ENCODE results near the gene TBXAS1.
A peak's percentile ranks its signal among the peaks of the same experiment; 100 is the strongest.

Gene TBXAS1

DNA sequence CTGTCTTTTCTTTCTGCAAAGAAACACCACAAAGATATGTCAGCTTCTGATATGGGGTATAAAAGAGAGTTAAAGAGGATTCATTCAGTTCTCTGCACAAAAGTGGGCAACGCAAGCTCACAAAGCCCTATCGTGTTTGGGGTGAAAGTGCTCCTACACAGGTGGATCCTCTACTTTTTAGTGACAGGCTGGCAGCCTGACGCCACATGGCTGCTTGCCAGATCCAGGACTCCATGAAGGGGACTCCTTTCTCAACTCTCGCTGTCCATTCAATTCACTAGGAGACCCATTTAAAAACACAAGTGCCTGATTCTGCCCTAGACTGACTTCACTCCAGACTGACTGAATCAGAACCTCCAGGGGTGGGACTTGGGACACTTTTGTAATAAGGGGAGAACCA, 225.7 kb downstream of the TBXAS1 start:
- no peak for DNase-seq

DNA sequence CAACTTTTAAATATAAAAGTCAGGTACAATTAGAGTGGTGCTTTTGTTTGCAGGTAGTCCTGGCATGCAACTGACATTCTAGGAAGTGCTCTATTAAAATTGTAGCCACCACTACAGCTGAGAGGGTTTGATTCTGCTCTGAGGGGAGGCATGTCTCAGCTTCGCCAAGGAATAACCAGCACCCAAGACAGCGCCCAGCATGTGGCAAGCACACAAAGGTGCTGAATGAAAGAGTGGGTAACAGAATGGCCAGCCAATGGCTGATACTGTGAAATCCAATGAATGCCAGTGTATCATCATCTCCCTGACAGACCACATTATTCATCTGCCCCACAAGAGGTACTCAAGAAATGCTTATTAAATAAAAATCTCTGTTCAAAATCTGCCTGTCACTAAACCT, 226.8 kb downstream of the TBXAS1 start:
- DNase-seq, result no peak

DNA sequence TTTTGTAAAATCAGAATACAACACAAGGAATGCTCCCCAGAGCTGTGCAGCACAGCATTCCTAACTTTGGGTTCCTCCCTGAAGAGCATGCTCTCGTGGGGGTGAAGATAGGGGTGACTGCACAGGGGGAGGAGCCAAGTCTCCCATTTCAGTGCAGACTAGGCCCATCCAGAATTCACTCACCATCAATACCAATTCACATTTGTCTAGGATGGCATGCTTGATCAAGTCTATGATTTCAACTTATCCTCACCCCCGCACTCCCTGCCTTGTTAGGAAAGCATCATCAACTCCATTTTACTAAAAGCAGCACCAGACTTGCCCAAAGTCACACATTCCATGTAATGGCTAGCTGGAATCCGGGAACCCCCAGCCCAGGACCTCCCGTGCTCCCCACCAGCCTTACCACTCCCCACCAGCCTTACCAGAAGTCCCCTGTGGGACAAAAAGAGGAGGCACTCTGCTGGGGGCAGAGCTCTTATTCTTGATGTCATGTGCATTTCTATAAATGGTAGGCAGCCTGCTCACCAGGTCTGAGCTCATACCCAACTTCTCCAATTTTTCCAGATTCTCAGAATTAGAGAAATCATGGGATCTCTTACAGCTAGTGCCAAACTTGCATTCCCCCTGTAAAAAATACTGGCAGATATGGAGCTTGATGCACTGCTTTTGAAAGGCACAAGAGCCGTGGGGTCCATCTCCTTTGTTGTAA, 227.5 kb downstream of the TBXAS1 start:
- no peak for DNase-seq

DNA sequence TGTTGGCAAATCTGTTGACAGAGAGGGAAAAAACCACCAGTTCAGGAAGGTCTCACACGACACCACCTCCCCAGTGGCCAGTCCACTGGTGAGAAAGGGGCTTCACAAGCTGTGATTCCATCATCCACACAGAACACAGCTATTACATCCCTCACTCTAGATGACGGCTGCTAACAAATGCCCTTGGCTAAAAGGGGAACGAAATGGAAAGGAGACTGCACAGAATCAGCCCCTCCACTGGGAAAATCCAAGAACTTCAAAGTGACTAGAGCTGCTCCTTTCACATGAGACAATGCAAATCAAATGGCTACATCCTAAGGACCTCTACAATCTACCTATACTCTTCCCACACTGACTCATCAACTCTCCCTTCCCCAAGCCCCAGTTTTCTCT, 228.1 kb downstream of the TBXAS1 start:
- DNase-seq, result no peak

DNA sequence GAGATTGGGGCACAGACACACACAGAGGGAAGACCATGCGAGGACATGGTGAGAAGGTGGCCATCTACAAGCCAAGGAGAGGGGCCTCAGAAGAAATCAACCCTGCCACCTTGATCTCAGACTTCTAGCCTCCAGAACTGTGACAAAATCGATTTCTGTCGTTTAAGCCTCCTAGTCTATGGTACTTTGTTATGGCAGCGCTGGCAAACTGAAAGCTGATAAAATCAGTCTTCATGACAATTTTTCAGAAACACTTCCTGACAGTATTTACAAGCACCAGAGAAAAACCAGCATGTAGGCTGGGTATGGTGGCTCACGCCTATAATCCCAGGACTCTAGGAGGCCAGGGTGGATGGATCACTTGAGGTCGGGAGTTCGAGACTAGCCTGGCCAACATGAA, 229.5 kb downstream of the TBXAS1 start:
- DNase-seq, result no peak

DNA sequence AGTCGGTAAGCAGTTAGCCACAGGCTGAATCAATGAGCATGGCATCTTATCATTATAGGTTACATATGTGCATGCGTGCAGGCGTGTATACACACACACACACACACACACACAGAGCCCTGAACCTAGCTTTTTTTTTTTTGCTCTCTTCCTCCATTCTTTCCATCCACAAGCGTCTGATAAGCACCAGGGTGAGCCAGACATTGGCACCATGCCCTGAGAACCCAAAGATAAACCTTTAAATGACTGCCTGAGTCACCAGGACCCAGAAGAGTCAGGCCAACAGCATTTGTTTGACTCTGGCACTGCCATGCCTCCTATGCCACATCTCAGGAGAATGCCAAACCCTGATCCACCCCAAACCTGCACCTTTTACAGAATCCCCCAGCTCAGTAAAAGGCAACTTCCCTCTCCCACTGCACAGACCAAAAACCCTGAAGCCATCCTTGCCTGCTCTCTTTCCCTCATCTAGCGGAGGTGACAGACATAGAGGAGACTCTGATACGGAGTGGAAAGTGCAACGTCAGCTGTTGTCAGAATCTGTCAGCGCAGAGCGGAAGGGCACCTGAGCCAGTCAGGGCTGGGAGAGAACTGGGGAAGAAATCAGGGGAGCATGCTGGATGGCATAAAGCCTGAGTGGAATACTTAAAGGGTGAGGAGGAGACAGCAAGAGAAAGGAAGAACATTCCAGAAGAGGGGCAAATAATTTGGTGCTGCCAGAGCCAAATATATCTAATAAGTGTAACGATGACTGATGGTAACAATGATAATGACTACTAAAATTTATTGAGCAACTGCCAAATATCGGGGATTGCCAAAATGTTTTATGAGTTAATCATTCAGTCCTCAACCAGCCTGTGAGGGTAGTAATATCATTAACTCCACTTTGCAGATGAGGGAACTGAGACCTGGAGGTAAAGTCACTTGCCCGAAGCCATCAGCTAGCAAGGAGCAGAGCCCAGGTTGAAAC, 230.5 kb downstream of the TBXAS1 start:
- DNase-seq, result no peak

DNA sequence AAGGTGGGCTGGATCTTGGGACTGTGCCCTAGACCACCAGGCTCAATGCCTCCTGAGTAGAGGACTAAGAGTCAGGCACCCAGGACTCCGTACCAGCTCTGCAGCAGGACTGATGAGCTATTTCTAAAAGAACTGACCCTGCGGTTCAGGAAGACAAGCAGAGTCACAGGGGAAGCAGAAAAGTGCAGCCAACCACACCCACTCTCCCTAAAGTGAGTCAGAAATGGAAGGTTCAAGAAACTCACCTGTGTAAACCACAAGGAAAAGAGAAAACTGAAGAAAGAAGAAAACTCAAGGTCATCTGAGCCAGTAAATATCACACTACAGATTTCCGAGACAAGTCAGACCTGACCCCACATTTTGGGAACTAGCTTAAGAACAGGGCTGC, 231.2 kb downstream of the TBXAS1 start:
- DNase-seq, result no peak

DNA sequence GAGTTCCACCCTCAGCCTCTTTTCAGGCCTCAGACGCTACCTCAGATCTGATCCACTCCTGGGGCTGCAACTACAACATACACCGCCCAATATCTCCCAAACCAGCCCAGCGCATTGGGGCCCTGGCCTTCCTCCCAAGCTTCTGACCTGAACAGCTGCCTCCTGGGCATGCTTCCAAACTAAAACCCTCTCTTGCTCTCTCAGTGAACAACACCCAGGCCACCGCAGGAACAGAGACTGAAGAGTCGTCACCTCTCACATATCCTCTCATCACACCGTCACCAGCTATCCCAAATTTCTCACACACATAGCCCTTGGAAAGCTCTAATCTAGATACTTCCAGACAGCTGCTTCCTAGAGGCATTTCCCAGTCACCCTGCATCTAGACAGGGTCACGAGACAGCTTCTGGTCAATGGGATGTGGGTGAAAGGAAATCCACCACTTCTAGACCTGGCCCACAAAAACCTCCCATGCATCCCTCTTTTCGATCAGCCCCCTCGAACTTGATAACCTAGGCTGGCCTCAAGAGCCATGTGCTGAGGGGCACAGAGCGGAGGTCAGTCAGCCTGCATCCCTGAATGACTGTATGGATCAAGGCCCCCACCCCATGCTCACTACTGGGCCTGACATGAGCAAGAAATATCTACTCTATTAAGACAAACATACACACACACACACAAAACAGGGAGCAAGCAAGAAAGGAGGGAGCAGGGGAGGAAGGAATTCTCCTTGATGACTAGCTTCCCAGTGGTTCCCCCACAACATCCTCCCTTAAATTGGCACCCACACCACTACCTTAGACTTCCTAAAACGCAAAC, 231.9 kb downstream of the TBXAS1 start:
- no peak for DNase-seq

DNA sequence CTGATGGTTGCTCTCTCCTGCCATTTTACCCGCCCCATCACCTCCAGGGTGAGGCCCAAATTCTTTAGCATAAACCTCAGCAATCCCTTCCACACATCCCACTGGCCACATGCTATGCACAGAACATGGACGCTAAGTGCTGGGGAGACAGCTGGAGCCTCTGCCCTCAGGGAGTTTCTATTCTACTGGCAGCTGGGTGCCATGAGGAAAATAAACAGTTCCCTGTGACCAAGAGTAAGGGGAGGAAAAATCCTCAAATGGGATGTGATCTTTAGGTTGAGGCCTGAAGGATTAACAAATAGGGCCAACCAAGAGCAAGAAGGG, 232.5 kb downstream of the TBXAS1 start:
- DNase-seq, result no peak

DNA sequence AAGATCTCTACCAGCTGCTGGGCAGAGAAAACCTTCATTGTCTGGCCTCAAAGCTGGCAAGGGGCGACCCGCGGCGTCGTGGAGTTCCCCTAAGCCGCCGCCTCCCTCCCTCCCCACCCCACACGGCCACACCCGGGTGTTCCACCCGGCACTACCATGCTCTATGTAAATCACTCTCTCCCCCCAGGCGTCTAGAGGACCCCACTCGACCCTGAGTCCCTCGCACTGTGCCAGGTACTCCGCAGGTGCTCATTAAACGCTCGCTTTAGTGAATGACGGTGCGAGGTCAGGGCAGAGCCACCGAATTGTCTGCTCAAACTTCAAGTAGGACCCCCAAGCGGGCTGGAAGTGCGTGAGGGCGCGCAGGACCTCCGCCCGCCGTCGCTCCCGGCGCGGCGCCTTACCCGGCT, 233.1 kb downstream of the TBXAS1 start:
- DNase-seq, result no peak

DNA sequence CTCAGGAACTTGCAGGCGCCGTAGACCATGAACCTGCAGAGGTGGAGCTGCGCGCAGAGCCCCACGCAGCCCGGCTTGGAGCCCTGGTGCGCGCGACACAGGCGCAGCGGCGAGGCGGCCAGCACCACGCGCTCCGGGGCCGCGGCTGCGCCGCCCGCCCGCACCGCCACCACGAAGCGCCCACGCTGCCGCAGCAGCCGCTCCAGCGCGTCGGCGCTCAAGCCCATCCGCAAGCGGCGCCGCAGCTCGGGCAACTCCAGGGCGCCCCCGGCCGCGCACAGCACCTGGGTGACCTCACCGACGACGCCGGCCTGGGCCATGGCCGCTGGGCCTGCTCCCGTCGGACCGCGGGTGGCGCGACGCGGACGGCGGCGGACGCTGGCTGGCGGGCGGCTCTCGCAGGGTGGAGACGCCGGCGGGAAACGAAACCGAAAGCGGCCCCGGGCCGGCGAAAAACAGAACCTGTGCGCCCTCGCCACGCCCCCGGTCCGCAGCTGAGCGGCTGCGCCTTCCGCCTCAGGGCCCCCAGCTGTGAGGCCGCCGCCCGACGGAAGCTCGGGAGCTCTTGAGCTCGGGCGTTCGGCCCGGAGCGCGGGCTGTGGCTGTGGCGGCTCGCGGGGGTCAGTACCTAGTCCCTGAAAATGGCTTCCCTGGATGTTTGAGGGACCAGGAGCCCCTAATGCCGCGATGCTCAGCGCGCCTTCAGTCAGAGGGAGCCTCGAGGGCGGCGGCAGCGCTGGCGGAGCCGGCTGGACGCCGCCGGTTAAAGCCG, 233.7 kb downstream of the TBXAS1 start, which contains the start of gene PARP12:
Gene PARP12 (minus strand): TSS at position 424 of the 772 bp plus-strand sequence. CDS start 104 bp downstream, at position 320.
- DNase-seq, result peak; percentile 79

DNA sequence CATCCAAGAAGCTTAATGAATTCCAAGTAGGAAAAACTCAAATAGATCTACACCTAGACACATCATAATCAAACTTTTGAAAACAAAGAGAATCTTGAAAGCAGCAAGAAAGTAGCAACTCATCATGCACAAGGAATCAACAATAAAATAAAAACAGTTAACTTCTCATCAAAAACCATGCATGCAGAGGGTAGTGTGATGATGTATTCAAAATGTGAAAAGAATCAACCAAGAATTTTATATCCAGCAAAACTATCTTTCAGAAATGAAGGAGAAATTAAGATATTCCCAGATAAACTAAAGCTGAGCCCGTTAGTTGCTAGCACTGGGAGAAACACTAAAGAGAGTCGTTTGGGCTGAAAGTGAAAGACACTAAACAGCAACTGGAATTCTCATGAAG, 238.0 kb downstream of the TBXAS1 start:
- DNase-seq, result no peak

DNA sequence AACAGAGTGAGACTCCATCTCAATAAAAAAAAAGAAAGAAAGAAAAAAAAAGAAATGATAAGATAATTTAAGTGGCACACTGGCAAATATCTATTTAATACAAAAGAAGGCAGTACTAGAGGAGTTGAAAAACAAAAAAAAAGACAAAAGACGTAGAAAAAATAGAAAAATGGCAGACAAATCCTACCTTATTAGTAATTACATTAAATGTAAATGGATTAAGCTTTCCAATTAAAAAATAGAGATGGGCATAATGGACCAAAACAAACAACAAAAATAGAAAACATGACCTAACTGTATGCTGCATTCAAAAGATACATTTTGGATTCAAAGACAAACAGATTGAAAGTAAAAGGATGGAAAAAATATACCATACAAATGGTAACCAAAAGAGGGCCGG, 239.0 kb downstream of the TBXAS1 start:
- no peak for DNase-seq

DNA sequence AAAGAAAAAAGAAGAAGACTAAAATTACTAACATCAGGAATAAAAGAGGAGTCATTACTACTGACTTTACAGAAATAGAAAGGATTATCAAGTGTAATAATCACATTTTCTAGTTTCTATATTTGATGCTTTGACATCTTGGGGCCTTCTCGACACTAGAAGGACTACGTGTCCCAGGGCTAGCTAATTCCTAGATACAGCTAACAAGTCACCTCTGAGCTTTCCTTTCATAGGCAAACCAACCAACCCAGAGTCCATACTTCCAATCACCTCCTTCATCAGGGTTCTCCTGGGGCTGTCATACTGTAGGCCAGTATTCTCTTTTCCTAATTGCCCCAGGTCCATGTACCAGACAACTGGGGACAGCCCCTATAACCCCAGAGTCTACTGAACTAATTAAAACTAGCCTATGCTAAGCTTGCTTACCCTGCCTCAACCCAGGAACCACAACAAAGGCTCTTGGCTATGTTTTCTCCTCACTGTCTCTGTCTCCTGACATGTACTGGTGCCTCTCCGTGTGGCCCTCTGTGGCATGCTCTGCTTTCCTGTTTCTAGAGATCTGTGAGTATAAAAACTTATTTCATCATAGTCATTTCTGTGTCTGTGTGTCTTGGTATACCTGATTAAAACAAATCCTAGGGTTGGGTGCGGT, 240.4 kb downstream of the TBXAS1 start:
- no peak for DNase-seq
